Esophagus squamous epithelium (tissue), 4 donors: ENCODE measurements around the gene HNRNPL.

Source experiments
- CTCF ChIP-seq, 6 experiments: fragments of 450-650 bp in 4 of 6; fragments of 200-600 bp in 2 of 6; sonication (generic) in 2 of 6; IDR thresholded peaks; one replicate each; pipeline ENCODE4 v1.5.1; 2016 to 2019; ENCODE audit warnings: antibody characterized with exemption in 6 of 6, mild to moderate bottlenecking in 4 of 6, moderate library complexity in 4 of 6
- POLR2A ChIP-seq, 4 donors: fragments of 450-650 bp; IDR thresholded peaks; one replicate each; pipeline ENCODE4 v1.6.1; 2017; ENCODE audit warnings: antibody characterized with exemption in 4 of 4, mild to moderate bottlenecking in 4 of 4, moderate library complexity in 3 of 4

DNA sequence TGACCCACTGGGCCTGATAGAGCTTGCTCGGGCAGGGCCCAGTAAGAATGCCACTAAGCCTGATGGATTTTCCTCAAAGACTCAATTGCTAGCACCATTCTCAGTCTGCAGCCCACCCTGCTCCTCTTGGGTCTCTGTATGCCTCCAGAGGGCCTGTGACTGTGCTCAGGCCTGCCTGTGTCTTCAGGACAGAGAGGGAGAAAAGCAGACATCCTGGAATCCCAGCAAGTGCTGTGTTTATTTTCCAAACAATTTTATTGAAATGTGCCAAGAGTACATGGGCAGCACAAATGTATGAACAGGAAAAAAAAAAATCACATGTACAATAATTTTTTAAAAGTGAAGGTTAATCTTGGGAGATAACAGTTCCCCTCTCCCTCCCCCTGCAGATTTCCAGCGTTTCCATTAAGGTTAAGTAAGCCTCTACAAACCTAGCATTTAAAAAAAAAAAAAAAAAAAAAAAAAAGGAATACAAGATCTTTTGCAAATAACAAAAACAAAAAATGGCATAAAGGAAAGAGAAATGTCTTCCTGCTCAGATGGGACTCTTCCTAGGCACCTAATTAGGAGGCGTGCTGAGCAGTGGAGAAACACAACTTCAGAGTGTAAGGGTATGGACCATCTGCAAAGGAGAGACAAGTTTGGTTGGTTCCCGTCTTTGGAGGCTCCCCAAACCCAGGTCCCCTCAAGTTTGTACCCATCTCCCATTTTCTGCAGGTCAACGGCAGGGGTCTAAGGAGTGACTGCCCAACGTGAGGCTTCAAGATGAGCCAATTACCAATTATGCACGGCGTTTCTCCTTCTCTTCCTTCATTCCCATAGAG, 13.4 kb downstream of the HNRNPL start:
- TF ChIP-seq CTCF (IDR thresholded peaks at IDR 0.05) (no peak), POLR2A (IDR thresholded peaks at IDR 0.05) (no peak)
